ENCODE data around the gene ODF2.

DNA sequence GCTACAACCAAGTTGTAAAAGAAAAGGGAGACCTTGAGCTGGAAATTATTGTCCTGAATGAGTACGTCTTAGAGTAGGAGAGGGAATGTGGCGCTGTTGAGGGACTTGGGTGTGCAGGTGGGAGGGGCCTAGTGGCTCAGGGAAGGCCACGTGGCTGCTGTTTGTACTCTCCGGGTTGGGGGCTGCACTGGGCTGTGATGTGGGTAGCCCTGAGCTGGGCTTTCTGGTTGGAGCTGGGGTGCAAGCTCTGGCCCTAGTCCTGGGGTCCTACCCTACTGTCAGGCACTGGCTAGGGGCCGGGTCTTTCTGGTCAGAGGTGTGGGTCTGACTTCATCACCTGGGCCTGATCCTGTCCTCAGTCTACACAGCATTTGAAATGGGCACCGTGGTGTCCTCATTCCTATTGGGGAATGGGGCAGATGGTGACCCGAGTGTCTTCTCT lies 29.6 kb downstream of the ODF2 start:
- TF ChIP-seq REST (IDR thresholded peaks at IDR 0.05; ENCODE audit: unreplicated experiment) (no peak), JUNB (IDR thresholded peaks at IDR 0.05; ENCODE audit: unreplicated experiment) (no peak), EZH2 (IDR thresholded peaks at IDR 0.05; ENCODE audit: low read depth, unreplicated experiment) (no peak)
- TF ChIP-seq, protein P1, sequence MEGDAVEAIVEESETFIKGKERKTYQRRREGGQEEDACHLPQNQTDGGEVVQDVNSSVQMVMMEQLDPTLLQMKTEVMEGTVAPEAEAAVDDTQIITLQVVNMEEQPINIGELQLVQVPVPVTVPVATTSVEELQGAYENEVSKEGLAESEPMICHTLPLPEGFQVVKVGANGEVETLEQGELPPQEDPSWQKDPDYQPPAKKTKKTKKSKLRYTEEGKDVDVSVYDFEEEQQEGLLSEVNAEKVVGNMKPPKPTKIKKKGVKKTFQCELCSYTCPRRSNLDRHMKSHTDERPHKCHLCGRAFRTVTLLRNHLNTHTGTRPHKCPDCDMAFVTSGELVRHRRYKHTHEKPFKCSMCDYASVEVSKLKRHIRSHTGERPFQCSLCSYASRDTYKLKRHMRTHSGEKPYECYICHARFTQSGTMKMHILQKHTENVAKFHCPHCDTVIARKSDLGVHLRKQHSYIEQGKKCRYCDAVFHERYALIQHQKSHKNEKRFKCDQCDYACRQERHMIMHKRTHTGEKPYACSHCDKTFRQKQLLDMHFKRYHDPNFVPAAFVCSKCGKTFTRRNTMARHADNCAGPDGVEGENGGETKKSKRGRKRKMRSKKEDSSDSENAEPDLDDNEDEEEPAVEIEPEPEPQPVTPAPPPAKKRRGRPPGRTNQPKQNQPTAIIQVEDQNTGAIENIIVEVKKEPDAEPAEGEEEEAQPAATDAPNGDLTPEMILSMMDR (conservative IDR thresholded peaks at IDR 0.05; ENCODE audit: low read depth in 2 of 2), result no peak
- TF ChIP-seq, protein P2, sequence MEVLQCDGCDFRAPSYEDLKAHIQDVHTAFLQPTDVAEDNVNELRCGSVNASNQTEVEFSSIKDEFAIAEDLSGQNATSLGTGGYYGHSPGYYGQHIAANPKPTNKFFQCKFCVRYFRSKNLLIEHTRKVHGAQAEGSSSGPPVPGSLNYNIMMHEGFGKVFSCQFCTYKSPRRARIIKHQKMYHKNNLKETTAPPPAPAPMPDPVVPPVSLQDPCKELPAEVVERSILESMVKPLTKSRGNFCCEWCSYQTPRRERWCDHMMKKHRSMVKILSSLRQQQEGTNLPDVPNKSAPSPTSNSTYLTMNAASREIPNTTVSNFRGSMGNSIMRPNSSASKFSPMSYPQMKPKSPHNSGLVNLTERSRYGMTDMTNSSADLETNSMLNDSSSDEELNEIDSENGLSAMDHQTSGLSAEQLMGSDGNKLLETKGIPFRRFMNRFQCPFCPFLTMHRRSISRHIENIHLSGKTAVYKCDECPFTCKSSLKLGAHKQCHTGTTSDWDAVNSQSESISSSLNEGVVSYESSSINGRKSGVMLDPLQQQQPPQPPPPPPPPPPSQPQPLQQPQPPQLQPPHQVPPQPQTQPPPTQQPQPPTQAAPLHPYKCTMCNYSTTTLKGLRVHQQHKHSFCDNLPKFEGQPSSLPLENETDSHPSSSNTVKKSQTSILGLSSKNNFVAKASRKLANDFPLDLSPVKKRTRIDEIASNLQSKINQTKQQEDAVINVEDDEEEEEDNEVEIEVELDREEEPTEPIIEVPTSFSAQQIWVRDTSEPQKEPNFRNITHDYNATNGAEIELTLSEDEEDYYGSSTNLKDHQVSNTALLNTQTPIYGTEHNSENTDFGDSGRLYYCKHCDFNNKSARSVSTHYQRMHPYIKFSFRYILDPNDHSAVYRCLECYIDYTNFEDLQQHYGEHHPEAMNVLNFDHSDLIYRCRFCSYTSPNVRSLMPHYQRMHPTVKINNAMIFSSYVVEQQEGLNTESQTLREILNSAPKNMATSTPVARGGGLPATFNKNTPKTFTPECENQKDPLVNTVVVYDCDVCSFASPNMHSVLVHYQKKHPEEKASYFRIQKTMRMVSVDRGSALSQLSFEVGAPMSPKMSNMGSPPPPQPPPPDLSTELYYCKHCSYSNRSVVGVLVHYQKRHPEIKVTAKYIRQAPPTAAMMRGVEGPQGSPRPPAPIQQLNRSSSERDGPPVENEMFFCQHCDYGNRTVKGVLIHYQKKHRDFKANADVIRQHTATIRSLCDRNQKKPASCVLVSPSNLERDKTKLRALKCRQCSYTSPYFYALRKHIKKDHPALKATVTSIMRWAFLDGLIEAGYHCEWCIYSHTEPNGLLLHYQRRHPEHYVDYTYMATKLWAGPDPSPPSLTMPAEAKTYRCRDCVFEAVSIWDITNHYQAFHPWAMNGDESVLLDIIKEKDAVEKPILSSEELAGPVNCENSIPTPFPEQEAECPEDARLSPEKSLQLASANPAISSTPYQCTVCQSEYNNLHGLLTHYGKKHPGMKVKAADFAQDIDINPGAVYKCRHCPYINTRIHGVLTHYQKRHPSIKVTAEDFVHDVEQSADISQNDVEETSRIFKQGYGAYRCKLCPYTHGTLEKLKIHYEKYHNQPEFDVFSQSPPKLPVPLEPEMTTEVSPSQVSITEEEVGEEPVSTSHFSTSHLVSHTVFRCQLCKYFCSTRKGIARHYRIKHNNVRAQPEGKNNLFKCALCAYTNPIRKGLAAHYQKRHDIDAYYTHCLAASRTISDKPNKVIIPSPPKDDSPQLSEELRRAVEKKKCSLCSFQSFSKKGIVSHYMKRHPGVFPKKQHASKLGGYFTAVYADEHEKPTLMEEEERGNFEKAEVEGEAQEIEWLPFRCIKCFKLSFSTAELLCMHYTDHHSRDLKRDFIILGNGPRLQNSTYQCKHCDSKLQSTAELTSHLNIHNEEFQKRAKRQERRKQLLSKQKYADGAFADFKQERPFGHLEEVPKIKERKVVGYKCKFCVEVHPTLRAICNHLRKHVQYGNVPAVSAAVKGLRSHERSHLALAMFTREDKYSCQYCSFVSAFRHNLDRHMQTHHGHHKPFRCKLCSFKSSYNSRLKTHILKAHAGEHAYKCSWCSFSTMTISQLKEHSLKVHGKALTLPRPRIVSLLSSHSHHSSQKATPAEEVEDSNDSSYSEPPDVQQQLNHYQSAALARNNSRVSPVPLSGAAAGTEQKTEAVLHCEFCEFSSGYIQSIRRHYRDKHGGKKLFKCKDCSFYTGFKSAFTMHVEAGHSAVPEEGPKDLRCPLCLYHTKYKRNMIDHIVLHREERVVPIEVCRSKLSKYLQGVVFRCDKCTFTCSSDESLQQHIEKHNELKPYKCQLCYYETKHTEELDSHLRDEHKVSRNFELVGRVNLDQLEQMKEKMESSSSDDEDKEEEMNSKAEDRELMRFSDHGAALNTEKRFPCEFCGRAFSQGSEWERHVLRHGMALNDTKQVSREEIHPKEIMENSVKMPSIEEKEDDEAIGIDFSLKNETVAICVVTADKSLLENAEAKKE (CRISPR knock-in tag; IDR thresholded peaks at IDR 0.05), result no peak

Measured in GM23338 (cell line).